ENCODE measurements around the gene RFX1.

DNA sequence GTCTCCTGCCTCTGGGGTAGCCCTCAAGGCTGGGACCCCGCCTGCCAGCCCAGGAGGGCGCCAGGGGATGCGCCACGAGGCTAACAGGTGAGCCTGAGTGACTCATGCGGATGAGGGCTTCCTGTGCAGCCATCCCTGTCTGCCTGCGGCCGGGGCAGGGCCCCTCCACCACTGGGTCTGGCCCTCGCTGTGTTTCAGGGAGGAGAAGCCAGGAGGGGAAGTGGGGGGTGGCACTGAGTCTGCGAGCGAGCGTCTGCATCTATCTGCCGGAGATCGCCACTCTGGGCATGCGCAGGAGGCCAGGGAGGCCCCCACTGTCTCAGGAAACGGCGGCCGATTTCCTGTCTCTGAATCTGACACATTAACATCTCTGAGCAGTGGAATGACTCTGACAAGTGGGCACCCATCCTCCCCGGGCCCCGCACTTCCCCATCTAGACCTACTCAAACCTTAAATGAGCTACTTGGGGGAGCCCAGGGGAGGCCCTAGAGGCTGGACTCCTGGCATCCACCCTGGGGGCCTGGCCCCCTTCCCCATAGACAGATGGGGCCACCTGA, 19.7 kb downstream of the RFX1 start:
- TF ChIP-seq CTCF (IDR thresholded peaks at IDR 0.05; ENCODE audit: low read depth, low read length) (no peak), POLR2A (IDR thresholded peaks at IDR 0.05; ENCODE audit: extremely low read depth, insufficient read length) (peak; percentile 47), MYC (IDR thresholded peaks at IDR 0.05; ENCODE audit: low read depth, low read length) (peak; percentile 75)
- TF ChIP-seq, protein P1, sequence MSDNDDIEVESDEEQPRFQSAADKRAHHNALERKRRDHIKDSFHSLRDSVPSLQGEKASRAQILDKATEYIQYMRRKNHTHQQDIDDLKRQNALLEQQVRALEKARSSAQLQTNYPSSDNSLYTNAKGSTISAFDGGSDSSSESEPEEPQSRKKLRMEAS (IDR thresholded peaks at IDR 0.05; ENCODE audit: low read depth, low read length): peak; percentile 80

Measured in NB4 (cell line).